Activated CD4-positive, alpha-beta T cell treated with anti-CD3 and anti-CD28 coated beads for 24 hours (primary cell): ENCODE measurements around the gene RGS9BP.
"Not testable (repeated sequence)": the region's sequence is repeated elsewhere in the genome, so short reads cannot be mapped to it uniquely, and the experiment has no call there.

ENCODE experiments used
- DNase-seq, 2 donors: peaks; one replicate each; pipeline ENCODE4 v3.0.0-alpha.2; 2020; ENCODE audit warnings: low read depth in 2 of 2

RGS9BP gene

DNA sequence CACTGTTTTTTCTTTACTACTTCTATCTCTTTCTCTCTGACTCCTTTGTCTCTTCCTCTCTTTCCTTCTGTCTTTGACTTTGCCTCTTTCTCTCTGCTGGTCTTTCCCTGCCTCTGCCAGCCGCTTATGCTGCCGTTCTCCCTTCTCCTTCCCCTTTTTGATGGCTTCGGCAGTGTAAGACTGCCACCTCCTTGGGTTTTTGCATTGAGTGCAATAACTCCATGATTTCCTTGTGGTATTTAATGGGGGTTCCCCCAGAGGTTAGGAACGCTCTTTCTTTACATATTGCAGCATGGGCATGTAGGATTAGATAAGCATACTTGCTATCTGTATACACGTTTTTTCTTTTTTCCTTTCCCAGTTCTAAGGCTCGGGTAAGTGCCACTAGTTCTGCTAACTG lies 19.9 kb downstream of the RGS9BP start:
- DNase-seq = not testable (repeated sequence)

DNA sequence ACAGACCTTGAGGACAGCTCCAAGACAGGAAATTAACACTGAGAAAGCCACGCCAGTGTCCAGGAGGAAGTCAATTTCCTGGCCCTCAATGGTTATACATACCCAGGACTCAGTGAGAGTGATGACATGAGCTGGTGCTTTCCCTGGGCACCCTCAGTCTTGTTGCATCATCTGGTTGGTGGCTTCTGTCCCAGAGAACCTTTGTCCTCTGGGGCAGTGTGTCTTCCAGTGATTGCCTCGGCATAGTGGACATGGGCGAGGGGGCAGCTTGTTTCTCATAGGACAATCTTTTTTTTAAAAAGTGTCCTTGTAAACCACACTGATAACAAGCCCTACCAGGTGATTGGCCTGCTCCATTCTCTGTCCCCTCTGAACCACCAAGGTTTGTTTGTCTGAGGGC lies 21.1 kb downstream of the RGS9BP start:
- not testable (repeated sequence) for DNase-seq

DNA sequence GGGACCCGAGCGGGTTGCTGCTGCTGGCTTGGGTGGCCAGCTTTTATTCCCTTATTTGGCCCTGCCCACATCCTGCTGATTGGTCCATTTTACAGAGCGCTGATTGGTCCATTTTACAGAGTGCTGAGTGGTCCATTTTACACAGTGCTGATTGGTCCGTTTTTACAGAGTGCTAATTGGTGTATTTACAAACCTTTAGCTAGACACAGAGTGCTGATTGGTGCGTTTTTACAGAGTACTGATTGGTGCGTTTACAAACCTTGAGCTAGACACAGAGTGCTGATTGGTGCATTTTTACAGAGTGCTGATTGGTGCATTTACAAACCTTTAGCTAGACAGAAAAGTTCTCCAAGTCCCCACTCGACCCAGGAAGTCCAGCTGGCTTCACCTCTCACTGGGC lies 24.5 kb downstream of the RGS9BP start:
- not testable (repeated sequence) for DNase-seq

GRCh38 chr19:32702010-32702409 lies 26.4 kb downstream of the RGS9BP start:
- DNase-seq = no peak

GRCh38 chr19:32704006-32704405 lies 28.4 kb downstream of the RGS9BP start:
- DNase-seq = not testable (repeated sequence)

- no peak for DNase-seq
Observed at GRCh38 chr19:32708457-32708856, 32.8 kb downstream of the RGS9BP start.

DNA sequence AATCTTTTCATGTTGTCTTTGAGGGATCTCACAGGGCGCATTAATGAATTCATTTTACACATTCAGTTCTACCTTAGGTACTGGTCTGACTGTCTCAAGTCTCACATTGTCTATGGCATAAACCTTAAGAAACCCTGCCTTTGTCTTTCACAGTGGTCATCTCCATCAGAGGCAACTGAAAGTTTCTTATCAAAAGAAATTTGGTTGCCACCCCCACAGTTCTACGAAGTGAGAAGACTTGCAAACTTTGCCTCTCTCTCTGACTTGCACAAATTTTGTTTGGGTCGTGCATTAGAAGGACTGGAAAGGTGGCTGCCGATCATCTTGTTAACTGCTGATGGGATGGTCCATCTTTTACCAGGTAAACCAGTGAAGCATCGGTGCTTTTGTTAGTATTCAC lies 33.4 kb downstream of the RGS9BP start:
- DNase-seq = no peak

DNA sequence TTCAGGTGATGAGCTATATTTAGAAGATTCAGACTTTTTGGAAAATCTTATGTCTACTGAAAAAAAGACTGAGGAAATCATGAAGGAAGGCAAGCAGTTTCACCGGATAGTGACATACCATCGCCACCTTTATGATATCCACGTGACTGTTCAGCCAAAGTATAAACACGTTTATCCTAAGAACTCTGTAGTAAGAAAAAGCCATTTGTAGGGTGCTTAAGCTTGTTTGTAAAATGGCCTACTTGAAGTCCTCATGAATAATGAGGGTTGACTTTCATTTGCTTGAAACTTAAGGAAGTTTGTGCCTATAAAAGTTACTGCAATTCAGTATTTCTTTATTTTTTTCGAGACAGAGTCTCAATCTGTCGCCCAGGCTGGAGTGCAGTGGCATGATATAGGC lies 36.1 kb downstream of the RGS9BP start:
- DNase-seq = no peak

DNA sequence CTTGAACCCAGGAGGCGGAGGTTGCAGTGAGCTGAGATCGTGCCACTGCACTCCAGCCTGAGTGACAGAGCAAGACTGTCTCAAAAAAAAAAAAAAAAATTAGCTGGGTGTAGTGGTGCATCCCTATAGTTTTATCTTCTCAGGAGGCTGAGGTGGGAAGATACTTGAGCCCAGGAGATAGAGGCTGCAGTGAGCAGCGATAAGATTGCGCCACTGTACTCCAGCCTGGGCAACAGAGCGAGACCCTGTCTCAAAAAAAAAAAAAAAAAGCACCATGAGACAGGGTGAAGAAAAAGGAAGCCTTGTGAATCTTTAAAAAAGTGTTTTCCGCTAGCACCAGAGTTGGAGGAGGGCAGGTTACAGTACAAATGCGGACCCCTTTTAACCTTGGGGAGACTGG lies 40.6 kb downstream of the RGS9BP start:
- not testable (repeated sequence) for DNase-seq

DNA sequence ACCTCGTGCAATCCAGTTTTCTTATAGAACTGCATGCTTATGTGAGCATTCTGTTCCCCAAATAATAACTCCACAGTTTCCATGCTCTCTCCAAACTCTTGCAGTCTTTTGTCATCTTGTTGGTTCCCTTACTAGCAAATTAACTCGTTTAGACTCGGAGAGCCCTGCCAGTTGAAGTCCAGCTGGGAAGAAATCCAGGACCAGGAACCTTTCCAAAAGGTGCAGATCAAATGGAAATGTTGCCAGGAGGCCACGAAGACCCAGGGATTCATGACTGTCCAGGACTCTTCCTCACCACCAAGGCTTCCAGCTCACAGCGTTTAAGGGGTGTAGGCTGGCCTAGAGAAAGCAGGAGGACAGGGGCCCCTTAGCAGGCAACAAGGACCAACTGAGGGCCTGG lies 41.8 kb downstream of the RGS9BP start:
- DNase-seq = no peak

- no peak for DNase-seq
Observed at GRCh38 chr19:32718286-32718685, 42.6 kb downstream of the RGS9BP start.

DNA sequence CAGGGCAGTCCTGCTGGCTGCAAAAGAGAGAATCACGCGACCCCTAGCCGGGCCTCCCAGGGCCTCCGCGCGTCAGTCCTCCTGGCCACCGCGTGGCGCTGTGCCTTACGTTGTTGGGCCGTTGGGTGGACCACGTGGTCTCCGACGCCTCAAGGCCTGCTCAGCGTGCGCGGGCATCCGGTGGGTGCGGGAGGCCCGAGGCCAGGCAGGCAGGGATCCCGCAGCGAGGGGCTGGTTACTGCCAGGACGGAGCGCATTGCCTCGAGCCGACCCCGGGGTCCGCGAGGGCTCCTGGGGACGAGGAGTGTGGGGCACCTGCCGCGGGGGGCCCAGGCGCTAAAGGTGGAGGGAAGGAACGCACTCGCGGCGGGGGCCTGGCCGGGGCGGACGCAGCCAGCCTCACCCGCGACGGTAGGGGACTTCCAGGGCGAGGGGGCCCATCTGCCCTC lies 44.0 kb downstream of the RGS9BP start, which contains the start of gene TDRD12:
Gene TDRD12 (plus strand): TSS at position 157 of the 449 bp plus-strand sequence. CDS start 306 bp downstream, outside the sequence.
- no peak for DNase-seq

DNA sequence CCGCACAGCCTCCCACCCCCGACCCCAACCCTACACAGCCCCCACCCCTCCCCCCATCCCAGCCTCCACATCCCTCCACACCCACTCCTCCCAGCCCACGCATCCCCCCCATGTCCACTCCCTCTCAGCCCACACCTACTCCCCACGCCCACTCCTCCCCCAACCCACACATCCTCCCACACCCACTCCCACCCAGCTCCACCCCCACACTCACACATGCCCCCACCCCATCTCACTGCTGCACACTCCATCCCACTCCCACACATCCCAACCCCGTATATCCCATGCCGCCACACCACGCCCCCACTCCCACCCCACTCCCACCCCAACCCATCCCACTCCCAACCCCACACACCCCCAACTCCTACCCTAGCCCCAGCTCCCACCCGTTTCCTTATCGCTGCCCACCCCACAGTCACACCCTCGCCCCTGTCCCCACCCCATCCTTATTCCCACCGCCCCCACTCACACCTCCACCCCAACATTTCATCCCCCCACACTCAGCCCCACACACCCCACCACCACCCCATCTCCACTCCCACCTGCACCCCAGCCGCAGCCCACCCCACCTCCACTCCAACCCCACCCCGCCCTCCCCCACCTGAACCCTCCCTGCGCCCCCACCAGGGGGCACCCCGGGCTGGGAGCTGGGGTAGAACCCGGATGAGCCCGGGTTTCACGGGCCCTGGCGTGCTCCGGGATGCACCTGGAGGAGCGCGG lies 44.7 kb downstream of the RGS9BP start:
- DNase-seq = no peak

DNA sequence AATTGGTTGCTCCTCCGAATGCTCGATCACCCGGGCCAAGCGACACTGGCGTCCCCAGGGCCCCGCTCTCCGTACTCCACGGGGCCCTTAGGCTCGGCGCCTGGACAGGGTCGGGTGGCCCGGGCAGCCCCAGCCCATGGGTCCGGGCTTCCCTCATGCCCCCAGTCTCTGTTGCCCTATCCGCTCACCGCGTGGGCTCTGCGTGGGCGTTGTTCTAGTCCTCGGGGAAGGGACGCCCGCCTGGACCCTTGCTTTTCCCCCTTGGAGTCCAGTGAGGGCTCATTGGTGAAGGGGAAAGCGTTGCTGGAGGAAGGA lies 45.2 kb downstream of the RGS9BP start:
- no peak for DNase-seq
